Lung (tissue), 12 donors: Measurements from ENCODE around the gene FBXO31. TPM values are rescaled to one million over a fixed set of nuclear protein-coding genes. Genes with fewer than 3 reads are reported as not detected.

Experiments used
- ATAC-seq: fragments of 200-7000 bp; cut with Tn5 transposase; one replicate; pipeline ENCODE4 v1.9.1; 2020; ENCODE audit warnings: moderate number of reproducible peaks; ENCODE audit not compliant: insufficient read depth, low FRiP score
- DNase-seq, 3 donors: peaks; one replicate each; pipeline ENCODE4 v3.0.0-alpha.2; 2013 to 2017
- H3K27ac ChIP-seq, 2 donors: one replicate each; pipeline ENCODE4 v1.5.1; 2013; ENCODE audit warnings: mild to moderate bottlenecking in 2 of 2, moderate library complexity in 2 of 2, control low read depth in 1 of 2, inconsistent platforms in 1 of 2, low read depth in 1 of 2, low read length in 1 of 2
- H3K27me3 ChIP-seq, 3 donors: one replicate each; pipeline ENCODE4 v1.5.1; 2013; ENCODE audit warnings: low read length in 2 of 3; ENCODE audit not compliant: control insufficient read depth in 3 of 3, insufficient read depth in 3 of 3
- H3K36me3 ChIP-seq, 4 donors: one replicate each; pipeline ENCODE4 v1.5.1; 2013; ENCODE audit warnings: low read length in 4 of 4, mild to moderate bottlenecking in 1 of 4, moderate library complexity in 1 of 4; ENCODE audit not compliant: control insufficient read depth in 4 of 4, insufficient read depth in 4 of 4
- H3K4me1 ChIP-seq, 5 donors: one replicate each; pipeline ENCODE4 v1.5.1; 2013; ENCODE audit warnings: low read length in 5 of 5, mild to moderate bottlenecking in 2 of 5, moderate library complexity in 1 of 5; ENCODE audit not compliant: control insufficient read depth in 5 of 5, insufficient read depth in 5 of 5
- H3K4me3 ChIP-seq: one replicate; pipeline ENCODE4 v1.5.1; 2013; ENCODE audit warnings: mild to moderate bottlenecking, control low read depth, moderate library complexity
- H3K9ac ChIP-seq, 2 donors: one replicate each; pipeline ENCODE4 v1.5.1; 2013; ENCODE audit warnings: low read length in 2 of 2, control low read depth in 1 of 2; ENCODE audit not compliant: insufficient read depth in 1 of 2
- H3K9me3 ChIP-seq, 4 donors: one replicate each; pipeline ENCODE4 v1.5.1; 2013; ENCODE audit warnings: low read length in 3 of 4, mild to moderate bottlenecking in 1 of 4, moderate library complexity in 1 of 4; ENCODE audit not compliant: control insufficient read depth in 4 of 4, insufficient read depth in 3 of 4
- WGBS, 2 donors: extraction: QIAGEN DNeasy Blood & Tissue Kit; methylation state at CpG; one replicate each; pipeline ENCODE4 v1.1.7; 2013; 5-methylcytosine and 5-hydroxymethylcytosine counted together
- polyA plus RNA-seq, 2 donors: library from polyadenylated mRNA; stranded (reverse); fragments of 200-250 nt; gene quantifications; one replicate each; pipeline ENCODE4 v1.2.1, GENCODE V29; 2013
- total RNA-seq, 2 donors: library from RNA; depleted of rRNA in 1 of 2; stranded (reverse); fragments of >200 nt in 1 of 2; gene quantifications; one replicate each; pipeline ENCODE4 v1.2.1, GENCODE V29; 2014 to 2021
- TF ChIP-seq, protein P1 (sequence below): IDR thresholded peaks from 2 replicates; pipeline ENCODE4 v1.5.1; 2012; ENCODE audit warnings: mild to moderate bottlenecking; ENCODE audit errors: control extremely low read depth, extremely low read depth
- donor health status: control.
- donor health status: control.
- donor health status: Bipolar disorder and iron deficiency.
- donor health status: healthy.
- donor health status: DM: yes; HTN: yes; CAD: no.

Gene FBXO31
- total and polyA plus RNA-seq, 4 donors: 10.1 to 35.1 (median 23.2) TPM

DNA sequence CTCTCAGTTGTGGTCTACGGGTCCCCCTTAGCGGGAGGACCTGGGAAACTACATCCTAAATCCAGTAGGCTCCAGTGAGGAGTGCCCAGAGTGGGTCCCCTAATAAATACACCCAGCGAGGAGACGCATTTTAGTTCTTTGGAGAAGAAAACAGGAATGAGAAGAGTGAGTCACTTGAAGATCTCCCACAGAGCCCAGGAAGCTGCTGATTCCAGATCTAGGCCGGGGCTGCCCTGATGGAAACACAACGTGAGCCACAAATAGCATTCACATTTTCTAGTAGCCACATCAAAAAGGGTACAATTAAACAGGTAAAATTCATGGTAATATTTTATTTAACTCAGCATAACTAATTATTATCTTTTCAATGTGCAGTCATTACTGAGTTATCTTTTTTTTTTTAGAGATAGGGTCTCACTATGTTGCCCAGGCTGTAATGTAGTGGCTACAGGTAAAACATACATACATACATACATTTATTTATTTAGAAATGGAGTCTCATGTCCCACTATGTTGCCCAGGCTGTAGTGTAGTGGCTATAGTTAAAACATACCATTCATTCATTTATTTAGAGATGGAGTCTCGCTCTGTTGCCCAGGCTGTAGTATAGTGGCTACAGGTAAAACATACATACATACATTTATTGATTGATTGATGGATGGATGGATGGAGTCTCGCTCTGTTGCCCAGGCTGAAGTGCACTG is 21.5 kb downstream of the FBXO31 start:
- Histone ChIP-seq H3K9ac (no peak overlapping the region), H3K4me3 (no peak overlapping the region), H3K27me3 (no peaks in the 10 kb centered on the region), H3K9me3 (peaks cover 0 to 2% (median 0%) of the 10 kb centered on the region in 4 donors), H3K27ac (no peak overlapping the region), H3K36me3 (peaks cover 12 to 28% (median 21%) of the 10 kb centered on the region in 4 donors), H3K4me1 (peaks cover 1 to 16% (median 9%) of the 10 kb centered on the region in 5 donors)
- TF ChIP-seq, protein P1, sequence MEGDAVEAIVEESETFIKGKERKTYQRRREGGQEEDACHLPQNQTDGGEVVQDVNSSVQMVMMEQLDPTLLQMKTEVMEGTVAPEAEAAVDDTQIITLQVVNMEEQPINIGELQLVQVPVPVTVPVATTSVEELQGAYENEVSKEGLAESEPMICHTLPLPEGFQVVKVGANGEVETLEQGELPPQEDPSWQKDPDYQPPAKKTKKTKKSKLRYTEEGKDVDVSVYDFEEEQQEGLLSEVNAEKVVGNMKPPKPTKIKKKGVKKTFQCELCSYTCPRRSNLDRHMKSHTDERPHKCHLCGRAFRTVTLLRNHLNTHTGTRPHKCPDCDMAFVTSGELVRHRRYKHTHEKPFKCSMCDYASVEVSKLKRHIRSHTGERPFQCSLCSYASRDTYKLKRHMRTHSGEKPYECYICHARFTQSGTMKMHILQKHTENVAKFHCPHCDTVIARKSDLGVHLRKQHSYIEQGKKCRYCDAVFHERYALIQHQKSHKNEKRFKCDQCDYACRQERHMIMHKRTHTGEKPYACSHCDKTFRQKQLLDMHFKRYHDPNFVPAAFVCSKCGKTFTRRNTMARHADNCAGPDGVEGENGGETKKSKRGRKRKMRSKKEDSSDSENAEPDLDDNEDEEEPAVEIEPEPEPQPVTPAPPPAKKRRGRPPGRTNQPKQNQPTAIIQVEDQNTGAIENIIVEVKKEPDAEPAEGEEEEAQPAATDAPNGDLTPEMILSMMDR: no peak
- DNase-seq (no peak), ATAC-seq (no peak)
- WGBS, 2 donors: 96 to 98% methylated on average over 8 of the region's 8 CpGs

DNA sequence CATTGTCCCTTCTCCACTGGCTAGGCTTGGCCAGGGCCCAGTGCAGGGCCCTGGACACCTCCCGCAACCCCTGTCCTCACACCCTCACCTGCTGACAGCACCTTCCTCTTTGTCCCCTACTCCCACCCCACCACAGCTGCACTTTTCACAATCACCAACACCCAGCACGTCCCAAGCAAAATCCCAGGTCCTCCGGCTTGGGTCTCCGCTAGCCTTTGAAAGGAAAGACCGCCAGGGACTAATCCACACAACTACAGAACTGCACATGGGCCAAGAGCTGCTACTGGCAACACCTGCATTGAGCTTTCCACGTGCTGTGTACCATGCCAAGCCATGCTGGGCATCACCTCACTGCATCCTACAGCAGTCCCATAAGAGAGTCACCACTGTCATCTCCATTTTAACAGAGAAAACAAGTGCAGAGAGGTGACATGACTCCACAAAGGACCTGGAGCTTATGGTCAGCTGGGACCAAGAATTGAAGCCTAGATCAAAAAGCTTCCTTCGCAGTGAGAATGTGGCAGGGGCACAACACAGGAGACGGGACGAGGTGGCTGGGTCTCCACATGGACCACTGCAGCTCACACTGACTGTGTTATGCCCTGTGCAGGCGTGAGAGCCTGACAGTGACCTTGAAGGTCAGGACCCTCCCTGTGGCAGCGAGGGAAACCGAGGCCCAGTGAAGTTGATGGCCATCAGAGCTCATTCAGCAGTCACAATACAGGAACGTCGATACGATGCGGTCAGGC is 22.5 kb downstream of the FBXO31 start:
- no peak for ATAC-seq
- Histone ChIP-seq H3K9ac (no peak overlapping the region), H3K9me3 (peaks cover 0 to 2% (median 0%) of the 10 kb centered on the region in 4 donors), H3K4me3 (no peak overlapping the region), H3K4me1 (peaks cover 0 to 16% (median 9%) of the 10 kb centered on the region in 5 donors), H3K27me3 (no peaks in the 10 kb centered on the region), H3K36me3 (peaks cover 12 to 28% (median 20%) of the 10 kb centered on the region in 4 donors), H3K27ac (no peak overlapping the region)
- DNase-seq: no peak
- TF ChIP-seq, protein P1: no peak
- WGBS, 2 donors: 98 to 99% methylated on average over 16 of the region's 16 CpGs

DNA sequence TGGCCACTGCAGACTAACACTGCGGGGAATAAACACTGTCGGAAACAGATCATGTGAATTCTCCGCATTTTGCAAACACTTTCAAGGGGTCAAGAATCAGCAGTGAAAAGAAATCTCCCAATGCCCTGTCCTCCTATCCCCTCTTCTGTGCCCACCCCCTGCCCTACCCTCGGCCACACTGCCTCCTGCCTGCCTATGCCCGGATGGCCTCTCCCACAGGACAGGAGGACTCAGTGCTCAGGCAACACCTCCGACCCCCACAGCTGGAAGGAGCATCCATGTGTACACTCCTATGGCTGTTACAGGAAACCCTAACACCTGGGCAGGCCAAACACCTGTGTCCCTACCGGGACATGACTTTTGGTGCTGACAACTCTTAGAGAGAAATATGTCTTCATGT is 24.5 kb downstream of the FBXO31 start:
- ATAC-seq (no peak), DNase-seq (no peak)
- Histone ChIP-seq H3K4me3 (no peak overlapping the region), H3K36me3 (peaks cover 12 to 28% (median 21%) of the 10 kb centered on the region in 4 donors), H3K27me3 (no peaks in the 10 kb centered on the region), H3K4me1 (peaks cover 0 to 12% (median 7%) of the 10 kb centered on the region in 5 donors), H3K27ac (no peak overlapping the region), H3K9ac (no peak overlapping the region), H3K9me3 (peaks cover 0 to 2% (median 0%) of the 10 kb centered on the region in 4 donors)
- TF ChIP-seq, protein P1: no peak
- WGBS, 2 donors: 96 to 100% methylated on average over 7 of the region's 7 CpGs
